ENCODE results near the gene IMPDH2. TPM values are rescaled to one million over a fixed set of nuclear protein-coding genes. Genes with fewer than 3 reads are reported as not detected.

The IMPDH2 gene
- total and polyA plus RNA-seq, 2 donors: 192 to 247 TPM

DNA sequence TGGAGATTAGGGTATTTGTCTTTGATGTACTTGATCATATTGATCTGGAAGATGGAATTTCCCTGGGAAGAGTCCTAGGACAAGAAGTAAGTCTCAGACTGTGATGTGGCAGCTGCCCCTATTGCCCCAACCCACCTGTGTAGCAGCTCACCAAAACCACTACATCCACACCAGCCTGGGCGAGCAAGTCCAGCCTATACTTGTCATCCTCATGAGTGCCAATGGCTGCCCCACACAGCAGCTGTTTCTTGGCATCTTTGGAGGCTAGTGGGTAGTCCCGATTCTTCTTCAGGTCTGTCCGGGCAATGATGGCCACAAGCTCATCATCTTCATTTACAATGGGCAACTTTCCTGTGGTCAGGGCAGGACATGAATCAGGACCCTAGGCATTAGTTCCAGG, 2.7 kb downstream of the IMPDH2 start:
- Histone ChIP-seq H3K4me3 (ENCODE audit: low read depth, low read length) (no peak overlapping the region), H3K27ac (ENCODE audit: low read depth) (no peak overlapping the region), H3K36me3 (ENCODE audit: insufficient read depth) (peaks cover 4% of the 10 kb centered on the region), H3K4me1 (ENCODE audit: insufficient read depth) (no peaks in the 10 kb centered on the region)
- 95% methylated on average over 3 of the region's 3 CpGs for WGBS
- no peak for DNase-seq (ENCODE audit: extremely low spot score)

DNA sequence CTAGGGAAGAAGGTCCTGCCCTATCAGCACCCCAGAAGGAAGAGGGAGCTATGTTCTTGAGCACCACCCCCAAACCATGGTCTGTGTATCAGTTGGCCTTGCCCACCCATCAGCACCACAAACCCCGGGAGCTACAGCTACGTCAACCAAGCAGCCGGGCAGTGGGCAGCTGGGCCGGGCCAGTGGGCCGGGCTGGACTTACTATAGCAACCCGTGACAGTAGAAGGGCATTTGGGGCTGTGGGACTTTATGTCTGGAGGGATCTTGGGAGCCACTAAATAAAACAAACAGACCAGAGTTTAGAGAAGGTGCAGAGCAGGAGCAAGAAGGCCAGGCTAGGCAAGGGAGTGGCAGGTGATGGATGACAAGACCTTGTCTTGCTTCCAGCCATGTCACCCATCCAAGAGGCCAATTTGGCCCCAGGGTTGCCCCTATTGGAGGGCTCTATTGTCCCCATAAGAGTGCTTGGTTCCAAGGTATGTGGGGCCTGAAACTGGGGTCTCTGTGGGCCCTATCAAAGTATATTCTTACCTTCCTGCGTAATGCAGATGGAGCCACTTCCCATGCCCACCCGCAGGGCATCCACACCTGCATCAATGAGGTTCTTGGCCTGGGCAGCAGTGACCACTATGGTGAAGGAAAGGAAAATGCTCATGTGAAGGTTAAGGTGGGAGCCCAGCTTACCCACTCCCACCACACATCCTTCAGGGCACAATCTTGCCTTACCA, 3.2 kb downstream of the IMPDH2 start:
- no peak for DNase-seq (ENCODE audit: extremely low spot score)
- H3K4me1 ChIP-seq (ENCODE audit: insufficient read depth): no peaks in the 10 kb centered on the region
- H3K4me3 ChIP-seq (ENCODE audit: low read depth, low read length): no peak overlapping the region
- H3K36me3 ChIP-seq (ENCODE audit: insufficient read depth): peaks cover 4% of the 10 kb centered on the region
- H3K27ac ChIP-seq (ENCODE audit: low read depth): no peak overlapping the region
- 84% methylated on average over 8 of the region's 8 CpGs for WGBS

GRCh38 chr3:49025005-49025792, 4.0 kb downstream of the IMPDH2 start:
- DNase-seq (ENCODE audit: extremely low spot score): no peak
- Histone ChIP-seq H3K27ac (ENCODE audit: low read depth) (no peak overlapping the region), H3K36me3 (ENCODE audit: insufficient read depth) (peaks cover 4% of the 10 kb centered on the region), H3K4me1 (ENCODE audit: insufficient read depth) (no peaks in the 10 kb centered on the region), H3K4me3 (ENCODE audit: low read depth, low read length) (no peak overlapping the region)
- 67% methylated on average over 13 of the region's 13 CpGs for WGBS

DNA sequence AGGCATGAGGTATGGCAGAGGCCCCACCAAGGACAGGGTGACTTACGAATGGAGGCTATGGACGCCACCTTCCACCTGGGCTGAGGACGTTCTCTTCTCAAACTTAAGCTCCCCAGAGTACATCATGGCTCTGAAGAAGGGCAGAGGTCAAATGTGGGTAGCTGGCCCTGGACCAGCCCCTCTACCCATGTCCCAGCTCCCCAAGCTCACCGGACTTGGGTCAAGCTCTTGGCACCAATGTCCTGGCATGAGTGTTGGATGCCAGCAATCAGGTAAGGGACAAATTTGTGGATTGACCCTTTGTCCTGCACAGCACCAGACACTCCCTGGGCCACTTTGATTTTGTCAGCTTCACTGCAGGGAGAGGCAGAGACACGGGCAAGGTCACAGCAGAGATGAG, 4.7 kb downstream of the IMPDH2 start:
- 75% methylated on average over 5 of the region's 5 CpGs for WGBS
- Histone ChIP-seq H3K4me3 (ENCODE audit: low read depth, low read length) (no peak overlapping the region), H3K27ac (ENCODE audit: low read depth) (no peak overlapping the region), H3K36me3 (ENCODE audit: insufficient read depth) (peaks cover 4% of the 10 kb centered on the region), H3K4me1 (ENCODE audit: insufficient read depth) (no peaks in the 10 kb centered on the region)
- DNase-seq (ENCODE audit: extremely low spot score): no peak

- WGBS: 90% methylated on average over 4 of the region's 4 CpGs
- no peak overlapping the region for H3K4me3 ChIP-seq (ENCODE audit: low read depth, low read length)
- H3K36me3 ChIP-seq (ENCODE audit: insufficient read depth): peaks cover 4% of the 10 kb centered on the region
- no peak for DNase-seq (ENCODE audit: extremely low spot score)
- no peak overlapping the region for H3K27ac ChIP-seq (ENCODE audit: low read depth)
- no peaks in the 10 kb centered on the region for H3K4me1 ChIP-seq (ENCODE audit: insufficient read depth)
Observed at GRCh38 chr3:49023775-49024174, 5.4 kb downstream of the IMPDH2 start.

GRCh38 chr3:49022688-49023171, 6.5 kb downstream of the IMPDH2 start:
- 25% methylated on average over 12 of the region's 12 CpGs for WGBS
- H3K36me3 ChIP-seq (ENCODE audit: insufficient read depth): peaks cover 4% of the 10 kb centered on the region
- H3K27ac ChIP-seq (ENCODE audit: low read depth): peak overlapping the region; percentile 94
- DNase-seq (ENCODE audit: extremely low spot score): no peak
- H3K4me3 ChIP-seq (ENCODE audit: low read depth, low read length): peak overlapping the region; percentile 59
- H3K4me1 ChIP-seq (ENCODE audit: insufficient read depth): no peaks in the 10 kb centered on the region

- Histone ChIP-seq H3K36me3 (ENCODE audit: insufficient read depth) (peaks cover 4% of the 10 kb centered on the region), H3K4me1 (ENCODE audit: insufficient read depth) (no peaks in the 10 kb centered on the region), H3K4me3 (ENCODE audit: low read depth, low read length) (peak within 1 kb of the TSS; percentile 64), H3K27ac (ENCODE audit: low read depth) (peak within 1 kb of the TSS; percentile 97)
- DNase-seq (ENCODE audit: extremely low spot score): peak; percentile 57
- under 1% methylated on average over 83 of the region's 83 CpGs for WGBS
Observed at GRCh38 chr3:49021813-49022687, 7.1 kb downstream of the IMPDH2 start, which contains the start of gene NDUFAF3. Gene NDUFAF3 (plus strand): TSS chr3:49022121. CDS start chr3:49022145, 24 bp downstream.

DNA sequence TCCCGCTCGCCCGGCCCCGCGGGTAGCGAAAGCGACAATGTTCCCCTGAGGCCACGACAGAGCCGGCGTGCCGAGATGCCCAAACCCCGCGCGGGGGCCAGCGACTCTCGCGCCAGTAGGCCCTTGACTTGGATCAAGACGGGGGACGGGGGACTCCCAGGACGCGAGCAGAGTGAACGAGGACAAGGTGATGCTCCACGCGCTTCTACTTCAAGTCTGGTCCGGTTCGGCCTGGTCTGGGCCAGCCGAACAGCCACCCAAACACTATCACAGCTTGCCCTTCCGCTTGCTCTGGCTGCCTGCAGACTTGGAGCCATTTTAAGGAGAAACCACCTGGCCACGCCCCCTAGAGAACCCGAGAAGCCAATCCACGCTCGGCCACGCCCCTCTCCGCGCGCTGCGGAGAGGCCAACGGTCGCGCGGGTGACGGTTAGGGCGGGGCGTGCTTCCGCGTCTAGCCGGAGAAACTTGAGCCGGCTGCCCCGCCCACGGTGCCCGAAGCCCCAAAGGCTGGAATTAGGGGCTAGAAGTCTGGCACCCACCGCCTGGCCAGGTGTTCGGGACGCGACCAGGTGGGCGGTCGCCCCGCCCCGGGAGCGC, 7.9 kb downstream of the IMPDH2 start:
- under 1% methylated on average over 60 of the region's 60 CpGs for WGBS
- Histone ChIP-seq H3K36me3 (ENCODE audit: insufficient read depth) (peaks cover 4% of the 10 kb centered on the region), H3K4me1 (ENCODE audit: insufficient read depth) (no peaks in the 10 kb centered on the region), H3K27ac (ENCODE audit: low read depth) (peak overlapping the region; percentile 97), H3K4me3 (ENCODE audit: low read depth, low read length) (peak overlapping the region; percentile 64)
- DNase-seq (ENCODE audit: extremely low spot score): peak; percentile 96

DNA sequence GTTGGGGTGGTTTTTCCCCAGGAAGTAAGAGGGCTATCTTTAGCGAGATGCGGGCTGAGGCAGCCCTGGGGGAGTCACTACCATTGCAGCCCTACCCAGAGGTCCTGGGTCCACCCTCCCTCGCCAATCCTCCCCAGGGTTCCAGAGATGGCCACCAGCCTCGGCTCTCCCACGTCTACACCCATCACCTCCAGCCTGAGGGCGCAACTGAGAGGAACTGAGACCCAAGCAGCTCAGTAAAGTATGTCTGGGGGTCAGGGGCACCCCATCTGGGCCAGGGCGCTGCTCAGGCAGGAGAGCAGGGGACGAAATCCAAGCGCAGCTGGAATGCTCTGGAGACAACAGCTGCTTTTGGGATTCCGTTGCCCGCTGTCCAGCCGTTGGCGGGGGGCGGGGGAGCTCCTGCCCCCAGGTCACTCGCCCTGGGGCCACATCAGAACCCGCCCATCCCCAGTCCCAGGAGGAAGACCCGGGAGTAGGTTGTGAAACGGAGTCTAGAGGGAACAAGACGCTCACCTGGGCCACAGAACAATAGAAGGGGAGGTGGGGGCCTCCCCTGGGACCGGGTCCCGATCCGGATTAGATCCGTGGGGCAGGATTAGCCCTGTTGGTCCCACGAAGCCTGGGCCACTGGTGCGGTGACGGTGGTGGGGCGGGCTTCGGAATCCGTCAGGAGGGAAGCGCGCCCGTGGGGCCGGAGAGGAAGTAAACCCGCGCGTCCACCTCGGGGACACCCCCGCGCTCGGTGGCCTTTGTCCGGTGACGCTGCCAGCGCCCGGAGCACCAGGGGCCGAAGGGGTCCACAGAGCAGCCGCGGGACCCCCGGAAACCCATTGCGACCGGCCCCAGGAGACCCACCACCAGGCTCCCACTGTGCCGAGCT, 8.6 kb downstream of the IMPDH2 start:
- H3K4me1 ChIP-seq (ENCODE audit: insufficient read depth): no peaks in the 10 kb centered on the region

GRCh38 chr3:49019941-49020329, 9.3 kb downstream of the IMPDH2 start:
- H3K27ac ChIP-seq (ENCODE audit: low read depth): peak overlapping the region; percentile 97
- H3K36me3 ChIP-seq (ENCODE audit: insufficient read depth): peaks cover 7% of the 10 kb centered on the region
- no peak overlapping the region for H3K4me3 ChIP-seq (ENCODE audit: low read depth, low read length)
- no peak for DNase-seq (ENCODE audit: extremely low spot score)
- H3K4me1 ChIP-seq (ENCODE audit: insufficient read depth): no peaks in the 10 kb centered on the region
- 44% methylated on average over 12 of the region's 12 CpGs for WGBS

More for the DNA sequence above, 8.6 kb downstream of the IMPDH2 start:
- H3K27ac ChIP-seq (ENCODE audit: low read depth): peak overlapping the region; percentile 97
- no peak for DNase-seq (ENCODE audit: extremely low spot score)
- WGBS: 2% methylated on average over 51 of the region's 51 CpGs
- H3K36me3 ChIP-seq (ENCODE audit: insufficient read depth): peaks cover 7% of the 10 kb centered on the region
- H3K4me3 ChIP-seq (ENCODE audit: low read depth, low read length): peak overlapping the region; percentile 64

GRCh38 chr3:49018707-49019006, 10.5 kb downstream of the IMPDH2 start:
- Histone ChIP-seq H3K4me1 (ENCODE audit: insufficient read depth) (no peaks in the 10 kb centered on the region), H3K27ac (ENCODE audit: low read depth) (peak overlapping the region; percentile 77), H3K36me3 (ENCODE audit: insufficient read depth) (peaks cover 10% of the 10 kb centered on the region), H3K4me3 (ENCODE audit: low read depth, low read length) (peak overlapping the region; percentile 77)
- DNase-seq (ENCODE audit: extremely low spot score): no peak
- 2% methylated on average over 18 of the region's 18 CpGs for WGBS

DNA sequence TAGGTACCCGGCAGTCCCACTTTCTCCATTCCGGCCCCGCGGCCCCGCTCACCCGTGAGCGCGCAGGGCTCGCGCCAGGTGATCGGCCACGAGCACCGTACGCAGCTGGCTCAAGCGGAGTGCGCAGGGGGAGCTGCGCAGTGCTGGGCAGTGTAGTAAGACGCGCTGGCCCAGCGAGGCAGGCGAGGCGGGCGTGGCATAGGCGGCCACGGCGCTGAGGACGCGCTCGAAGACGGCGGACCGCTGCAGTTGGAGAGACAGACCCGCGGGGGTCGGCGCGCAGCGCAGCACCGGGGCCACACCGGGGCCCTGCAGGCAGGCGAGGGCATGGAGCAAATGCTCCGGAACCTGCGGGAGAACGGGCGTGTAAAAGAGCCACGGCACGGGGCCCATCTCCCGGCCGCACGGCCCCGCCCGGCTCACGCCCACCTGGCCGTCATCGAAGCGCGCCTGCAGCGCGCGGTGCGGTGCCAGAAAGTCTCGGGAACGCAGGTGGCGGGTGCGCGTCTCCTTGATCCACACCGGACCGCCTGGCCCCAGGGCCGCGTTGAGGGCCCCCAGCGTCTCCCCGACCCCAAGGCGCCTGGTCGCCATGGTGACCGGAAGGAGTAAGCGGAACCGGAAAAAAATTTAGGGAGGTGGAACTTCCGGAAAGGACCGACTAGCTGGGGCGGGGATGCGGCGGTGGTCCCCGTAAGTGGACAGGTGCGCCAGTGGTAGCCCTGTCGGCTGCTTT, 11.1 kb downstream of the IMPDH2 start, which contains the start of gene DALRD3:
DALRD3 (minus strand) TSS at position 610 of the 736 bp plus-strand sequence; CDS start at position 594, 16 bp downstream.
- Histone ChIP-seq H3K36me3 (ENCODE audit: insufficient read depth) (peaks cover 10% of the 10 kb centered on the region), H3K4me1 (ENCODE audit: insufficient read depth) (no peaks in the 10 kb centered on the region), H3K27ac (ENCODE audit: low read depth) (peak within 1 kb of the TSS; percentile 77), H3K4me3 (ENCODE audit: low read depth, low read length) (peak within 1 kb of the TSS; percentile 77)
- DNase-seq (ENCODE audit: extremely low spot score): no peak
- under 1% methylated on average over 85 of the region's 85 CpGs for WGBS
